ENCODE data around the gene IFI27L1. TPM values are rescaled to one million over a fixed set of nuclear protein-coding genes. Genes with fewer than 3 reads are reported as not detected.

The IFI27L1 gene
- total RNA-seq = 7.3 and 14.0 TPM in 2 replicates

- peak; percentile 97 for DNase-seq
These were observed at the start of gene IFI27L1, which contains the start of gene DDX24 for GRCh38 chr14:94080621-94081385. TSS of gene IFI27L1 (plus strand) at chr14:94081310. CDS start at chr14:94096938, 15,628 bp downstream. TSS of gene DDX24 (minus strand) at chr14:94081202. CDS start at chr14:94079742, 1,460 bp downstream.

GRCh38 chr14:94031883-94032279, 49.2 kb upstream of the IFI27L1 start:
- no peak for DNase-seq

- peak; percentile 43 for DNase-seq
These were observed 46.2 kb upstream of the IFI27L1 start for GRCh38 chr14:94034886-94035285.

- peak; percentile 86 for DNase-seq
These were observed 44.6 kb upstream of the IFI27L1 start for GRCh38 chr14:94036313-94037167.

GRCh38 chr14:94037954-94038353, 43.2 kb upstream of the IFI27L1 start:
- no peak for DNase-seq

- DNase-seq = no peak
These were observed 42.6 kb upstream of the IFI27L1 start for GRCh38 chr14:94038510-94038909.

- no peak for DNase-seq
These were observed 42.0 kb upstream of the IFI27L1 start for GRCh38 chr14:94038921-94039629.

GRCh38 chr14:94040247-94040646, 40.9 kb upstream of the IFI27L1 start:
- DNase-seq = no peak

- DNase-seq = no peak
These were observed 40.3 kb upstream of the IFI27L1 start for GRCh38 chr14:94040796-94041195.

GRCh38 chr14:94041551-94042346, 39.4 kb upstream of the IFI27L1 start:
- DNase-seq = no peak

GRCh38 chr14:94042433-94043091, 38.5 kb upstream of the IFI27L1 start:
- no peak for DNase-seq

GRCh38 chr14:94043111-94043755, 37.9 kb upstream of the IFI27L1 start:
- no peak for DNase-seq

GRCh38 chr14:94043756-94044475, 37.2 kb upstream of the IFI27L1 start:
- DNase-seq = no peak

GRCh38 chr14:94044476-94045091, 36.5 kb upstream of the IFI27L1 start:
- no peak for DNase-seq

- DNase-seq = no peak
These were observed 36.0 kb upstream of the IFI27L1 start for GRCh38 chr14:94045101-94045500.

- no peak for DNase-seq
These were observed 35.4 kb upstream of the IFI27L1 start for GRCh38 chr14:94045563-94046345.

- DNase-seq = no peak
These were observed 34.3 kb upstream of the IFI27L1 start for GRCh38 chr14:94046696-94047250.

GRCh38 chr14:94047581-94047980, 33.5 kb upstream of the IFI27L1 start:
- DNase-seq = no peak
